IMR-90 (cell line): ENCODE data around the gene MOXD1. TPM values are rescaled to one million over a fixed set of nuclear protein-coding genes. Genes with fewer than 3 reads are reported as not detected.

ENCODE experiments used
- ATAC-seq: fragments of 200-7000 bp; cut with Tn5 transposase; 2 replicates; pipeline ENCODE4 v1.9.1; 2020; ENCODE audit warnings: low read depth, mild to moderate bottlenecking, moderate library complexity
- BruUV-seq: library from RNA; stranded (reverse); fragments of 400-500 nt; replicated peaks from 2 replicates; lab custom pipeline; 2021; lab: Mats Ljungman, UMichigan
- CTCF ChIA-PET: fragments of 300-600 bp; formaldehyde crosslinking; extraction: SDS; loops from one replicate; lab custom pipeline; 2021; ENCODE audit warnings: antibody characterized with exemption; lab: Yijun Ruan, JAX
- POLR2A ChIA-PET: fragments of 300-600 bp; sonication (Branson Sonifier 250); formaldehyde crosslinking; loops from one replicate; lab custom pipeline; 2022; ENCODE audit warnings: antibody characterized with exemption; ENCODE audit not compliant: unreplicated experiment; lab: Charles Lee
- DNase-seq: peaks from one replicate; pipeline ENCODE4 v3.0.0; 2013
- H2AFZ ChIP-seq: replicated peaks from 2 replicates; pipeline ENCODE3; 2013; ENCODE audit warnings: low read length, mild to moderate bottlenecking; ENCODE audit not compliant: poor library complexity
- H2AK5ac ChIP-seq: 2 replicates; pipeline ENCODE4 v1.6.1; 2013; ENCODE audit warnings: low read depth, low read length, inconsistent platforms
- H2AK9ac ChIP-seq: replicated peaks from 2 replicates; pipeline ENCODE3; 2013; ENCODE audit warnings: mild to moderate bottlenecking, low read depth, low read length, moderate library complexity; ENCODE audit not compliant: poor library complexity
- H2BK120ac ChIP-seq: 2 replicates; pipeline ENCODE4 v1.6.1; 2013; ENCODE audit warnings: low read depth, low read length, inconsistent platforms
- H2BK15ac ChIP-seq: 3 replicates; pipeline ENCODE4 v1.6.1; 2013; ENCODE audit warnings: low read depth, low read length, inconsistent platforms
- H2BK20ac ChIP-seq: 2 replicates; pipeline ENCODE4 v1.6.1; 2013; ENCODE audit warnings: low read depth, mild to moderate bottlenecking, inconsistent platforms, low read length, moderate library complexity
- H2BK5ac ChIP-seq: 2 replicates; pipeline ENCODE4 v1.6.1; 2013; ENCODE audit warnings: mild to moderate bottlenecking, low read depth, low read length, inconsistent platforms; ENCODE audit not compliant: poor library complexity, severe bottlenecking
- H3K14ac ChIP-seq: replicated peaks from 2 replicates; pipeline ENCODE4 v1.6.1; 2013; ENCODE audit warnings: low read depth, low read length, inconsistent platforms
- H3K18ac ChIP-seq: 2 replicates; pipeline ENCODE4 v1.6.1; 2013; ENCODE audit warnings: low read depth, low read length, control low read depth
- H3K23ac ChIP-seq: 2 replicates; pipeline ENCODE4 v1.6.1; 2013; ENCODE audit warnings: low read depth, low read length, inconsistent platforms
- H3K27ac ChIP-seq: 2 replicates; pipeline ENCODE4 v1.5.1; 2013; ENCODE audit warnings: mild to moderate bottlenecking, control low read depth, low read length; ENCODE audit not compliant: insufficient read depth
- H3K27me3 ChIP-seq: 2 replicates; pipeline ENCODE4 v1.6.1; 2013; ENCODE audit warnings: low read length; ENCODE audit not compliant: control insufficient read depth, insufficient read depth
- H3K36me3 ChIP-seq: 2 replicates; pipeline ENCODE4 v1.6.1; 2013; ENCODE audit warnings: low read length, mixed read lengths; ENCODE audit not compliant: control insufficient read depth, insufficient read depth
- H3K4ac ChIP-seq: 2 replicates; pipeline ENCODE4 v1.6.1; 2013; ENCODE audit warnings: low read depth, low read length, inconsistent platforms
- H3K4me1 ChIP-seq: 2 replicates; pipeline ENCODE4 v1.6.1; 2013; ENCODE audit warnings: low read length, mixed read lengths; ENCODE audit not compliant: control insufficient read depth, insufficient read depth
- H3K4me2 ChIP-seq: 2 replicates; pipeline ENCODE4 v1.6.1; 2013; ENCODE audit warnings: low read depth, mild to moderate bottlenecking, control low read depth, low read length, moderate library complexity
- H3K4me3 ChIP-seq: 2 replicates; pipeline ENCODE4 v1.5.1; 2013; ENCODE audit warnings: low read depth, mild to moderate bottlenecking, control low read depth, low read length, moderate library complexity; ENCODE audit not compliant: insufficient read depth
- H3K56ac ChIP-seq: 2 replicates; pipeline ENCODE4 v1.6.1; 2013; ENCODE audit warnings: low read length, inconsistent platforms; ENCODE audit not compliant: insufficient read depth; ENCODE audit errors: extremely low read depth
- H3K79me1 ChIP-seq, 2 experiments: 2 replicates each; pipeline ENCODE4 v1.6.1; 2013; ENCODE audit warnings: low read length in 2 of 2, inconsistent platforms in 1 of 2, low read depth in 1 of 2
- H3K9ac ChIP-seq: 2 replicates; pipeline ENCODE4 v1.6.1; 2013; ENCODE audit warnings: low read depth, low read length, control low read depth
- H3K9me1 ChIP-seq: 2 replicates; pipeline ENCODE4 v1.6.1; 2013; ENCODE audit warnings: low read length, inconsistent platforms; ENCODE audit not compliant: insufficient read depth
- H3K9me3 ChIP-seq: 2 replicates; pipeline ENCODE4 v1.6.1; 2013; ENCODE audit warnings: low read length; ENCODE audit not compliant: control insufficient read depth, insufficient read depth
- H4K20me1 ChIP-seq: 2 replicates; pipeline ENCODE4 v1.6.1; 2013; ENCODE audit warnings: low read length, inconsistent platforms; ENCODE audit not compliant: insufficient read depth
- H4K5ac ChIP-seq: 2 replicates; pipeline ENCODE4 v1.6.1; 2013; ENCODE audit warnings: mild to moderate bottlenecking, low read depth, low read length, control low read depth
- H4K8ac ChIP-seq, 2 experiments: 2 replicates each; pipeline ENCODE4 v1.6.1; 2013; ENCODE audit warnings: low read depth in 2 of 2, low read length in 2 of 2, control low read depth in 1 of 2, inconsistent platforms in 1 of 2
- H4K91ac ChIP-seq: 2 replicates; pipeline ENCODE4 v1.6.1; 2013; ENCODE audit warnings: low read depth, low read length, inconsistent platforms; ENCODE audit not compliant: insufficient read depth
- BHLHE40 ChIP-seq: fragments of 150-350 bp; IDR thresholded peaks from 2 replicates; pipeline ENCODE4 v1.6.1; 2016; ENCODE audit warnings: mild to moderate bottlenecking, low read depth, low read length
- CEBPB ChIP-seq: IDR thresholded peaks from 2 replicates; pipeline ENCODE4 v1.6.1; 2012; ENCODE audit warnings: low read depth, low read length, improper control_type of control experiment
- FOS ChIP-seq: fragments of 150-350 bp; IDR thresholded peaks from 2 replicates; pipeline ENCODE4 v1.6.1; 2016; ENCODE audit warnings: low read depth, low read length
- MAFK ChIP-seq: IDR thresholded peaks from 2 replicates; pipeline ENCODE4 v1.6.1; 2012; ENCODE audit warnings: low read depth, low read length, improper control_type of control experiment
- MXI1 ChIP-seq: IDR thresholded peaks from 2 replicates; pipeline ENCODE4 v1.6.1; 2012; ENCODE audit warnings: low read depth, mild to moderate bottlenecking, low read length, moderate library complexity, borderline replicate concordance
- NFE2L2 ChIP-seq: fragments of 150-350 bp; IDR thresholded peaks from 2 replicates; pipeline ENCODE4 v1.6.1; 2016; ENCODE audit warnings: low read depth, mild to moderate bottlenecking, low read length
- POLR2A ChIP-seq: IDR thresholded peaks from 2 replicates; pipeline ENCODE4 v1.6.1; 2012; ENCODE audit warnings: mild to moderate bottlenecking, low read depth, low read length
- RAD21 ChIP-seq: IDR thresholded peaks from 2 replicates; pipeline ENCODE4 v1.6.1; 2012; ENCODE audit warnings: low read length, improper control_type of control experiment
- RCOR1 ChIP-seq: IDR thresholded peaks from 2 replicates; pipeline ENCODE4 v1.6.1; 2012; ENCODE audit warnings: mild to moderate bottlenecking, low read length, improper control_type of control experiment; ENCODE audit not compliant: insufficient replicate concordance
- RFX5 ChIP-seq: IDR thresholded peaks from 2 replicates; pipeline ENCODE4 v1.8.0; 2012; ENCODE audit warnings: low read depth, mild to moderate bottlenecking, low read length, moderate library complexity
- SMC3 ChIP-seq: fragments of 150-350 bp; IDR thresholded peaks from 2 replicates; pipeline ENCODE4 v1.6.1; 2016; ENCODE audit warnings: low read depth, mild to moderate bottlenecking, antibody characterized with exemption, low read length, moderate library complexity
- WGBS, 2 experiments: methylation state at CpG; one replicate each; pipeline versions ENCODE4 v1.1.5 to v1.1.7; 2013; ENCODE audit warnings: missing lambda C conversion rate in 2 of 2; ENCODE audit not compliant: insufficient read length in 1 of 2; ENCODE audit errors: extremely low coverage in 2 of 2; 5-methylcytosine and 5-hydroxymethylcytosine counted together
- dilution Hi-C: fragments of 300-500 bp; cut with HindIII; formaldehyde crosslinking; loops from one replicate; pipeline ENCODE4 v1.14.3; 2018; ENCODE audit warnings: low sequenced_read_pairs; ENCODE audit not compliant: unreplicated experiment
- in situ Hi-C: fragments of 300-500 bp; cut with MboI; formaldehyde crosslinking; loops from 3 replicates; pipeline ENCODE4 v1.14.3; 2019; ENCODE audit warnings: low sequenced_read_pairs, inconsistent platforms, mixed read lengths
- intact Hi-C: fragments of 100-400 bp; cut with micrococcal nuclease; formaldehyde crosslinking; loops from 2 replicates; pipeline ENCODE4 v1.10.0; 2022
- polyA plus RNA-seq, 3 experiments: library from polyadenylated mRNA; depleted of rRNA; stranded (reverse); fragments of >200 nt; gene quantifications; 2 replicates each; pipeline ENCODE4 v1.2.3, GENCODE V29; 2012; ENCODE audit warnings: low replicate concordance in 1 of 3
- total RNA-seq: library from RNA; depleted of rRNA; stranded (reverse); fragments of >200 nt; gene quantifications from 2 replicates; pipeline ENCODE4 v1.2.3, GENCODE V29; 2012
- TF ChIP-seq, protein P1 (sequence below): conservative IDR thresholded peaks from 2 replicates; pipeline ENCODE4 v1.5.1; 2012; ENCODE audit warnings: mild to moderate bottlenecking, low read depth, low read length, improper control_type of control experiment
- TF ChIP-seq, protein P2 (sequence below): fragments of 150-350 bp; IDR thresholded peaks from 2 replicates; pipeline ENCODE4 v1.6.1; 2016; ENCODE audit warnings: low read depth, mild to moderate bottlenecking, low read length, moderate library complexity, borderline replicate concordance
- TF ChIP-seq, protein P3 (sequence below): fragments of 150-350 bp; IDR thresholded peaks from 2 replicates; pipeline ENCODE4 v1.6.1; 2017; ENCODE audit warnings: mild to moderate bottlenecking, antibody characterized with exemption, low read length, low read depth

MOXD1 gene
- total and polyA plus RNA-seq, 2 of the 4 experiments (the other 2 are of a cell fraction), result 10.0 to 19.4 TPM

DNA sequence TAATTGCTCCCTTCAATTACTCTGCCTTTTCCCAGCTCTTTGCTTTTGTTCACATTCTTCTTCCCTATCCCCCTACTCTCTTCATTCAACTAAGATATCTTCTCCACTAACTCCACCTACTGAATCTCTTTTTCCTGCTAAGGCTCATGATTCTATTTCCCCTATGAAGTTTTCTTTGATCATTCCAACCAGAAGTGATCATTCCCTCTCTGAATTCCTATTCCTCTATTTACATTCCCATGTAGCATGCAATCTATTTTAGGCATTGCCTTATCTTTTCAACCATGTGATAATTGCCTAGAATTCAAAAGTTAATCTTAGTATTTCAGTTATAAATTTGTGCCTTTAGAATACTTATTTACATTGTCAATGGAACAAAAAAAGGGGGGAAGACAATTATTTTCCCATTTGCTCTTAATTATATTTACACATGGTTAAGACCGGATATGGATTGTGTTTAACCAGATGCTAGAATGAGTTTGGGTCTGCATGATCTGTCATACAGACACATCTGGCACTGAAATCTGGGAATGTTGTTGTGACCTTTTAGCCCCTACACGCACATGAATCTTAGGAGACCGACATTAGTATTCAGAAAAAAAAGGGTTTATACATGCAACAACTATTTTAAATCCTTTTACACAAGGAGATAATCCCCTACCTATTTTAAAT lies 20.8 kb downstream of the MOXD1 start:
- no peak overlapping the region for H2AK9ac ChIP-seq
- H2BK15ac ChIP-seq, result no peak overlapping the region; the same call in 2 of the 3 replicates
- H2AFZ ChIP-seq, result no peak overlapping the region
- no CpG with 5 or more reads among the region's 3 CpGs for WGBS, 2 experiments
- no TSS peak for BruUV-seq
- intact Hi-C loops (no loop called here), dilution Hi-C loops (no loop called here), in situ Hi-C loops (no loop called here)
- no peaks in the 10 kb centered on the region for H4K20me1 ChIP-seq
- H3K27ac ChIP-seq, result no peak overlapping the region
- no peaks in the 10 kb centered on the region for H3K27me3 ChIP-seq
- peak overlapping the region; percentile 37; the same call in 1 of the 2 replicates for H4K91ac ChIP-seq
- peak overlapping the region; percentile 23; the same call in 1 of the 2 replicates for H3K56ac ChIP-seq
- peak overlapping the region; percentile 79; the same call in 1 of the 2 replicates for H2BK120ac ChIP-seq
- no peaks in the 10 kb centered on the region for H3K79me1 ChIP-seq
- ChIA-PET CTCF (no interaction called here), POLR2A (no interaction called here)
- no peaks in the 10 kb centered on the region for H3K9me1 ChIP-seq
- H3K4me2 ChIP-seq, result peak overlapping the region; percentile 79; the same call in 1 of the 2 replicates
- no peaks in the 10 kb centered on the region; the same call in 1 of the 2 replicates for H3K9me3 ChIP-seq
- peaks cover 3% of the 10 kb centered on the region; the same call in 1 of the 2 replicates for H3K4me1 ChIP-seq
- no peak overlapping the region for H3K23ac ChIP-seq
- H3K4me3 ChIP-seq, result no peak overlapping the region
- H4K5ac ChIP-seq, result peak overlapping the region; percentile 90; the same call in 1 of the 2 replicates
- H2AK5ac ChIP-seq, result peak overlapping the region; percentile 78; the same call in 1 of the 2 replicates
- H4K8ac ChIP-seq, result peak overlapping the region in 1 of 2 experiments; percentile 72; a peak in 1 of 4 replicates
- H2BK20ac ChIP-seq, result peak overlapping the region; percentile 71; the same call in 1 of the 2 replicates
- H3K4ac ChIP-seq, result peak overlapping the region; percentile 20; the same call in 1 of the 2 replicates
- no peak overlapping the region for H3K9ac ChIP-seq
- ATAC-seq (peak; percentile 79), DNase-seq (peak; percentile 59)
- peak overlapping the region; percentile 94 for H3K14ac ChIP-seq
- peak overlapping the region; percentile 98; the same call in 1 of the 2 replicates for H3K18ac ChIP-seq
- no peaks in the 10 kb centered on the region for H3K36me3 ChIP-seq
- H2BK5ac ChIP-seq, result peak overlapping the region; percentile 85
- no peak for TF ChIP-seq RFX5
- no peak for TF ChIP-seq NFE2L2
- TF ChIP-seq, protein P1, sequence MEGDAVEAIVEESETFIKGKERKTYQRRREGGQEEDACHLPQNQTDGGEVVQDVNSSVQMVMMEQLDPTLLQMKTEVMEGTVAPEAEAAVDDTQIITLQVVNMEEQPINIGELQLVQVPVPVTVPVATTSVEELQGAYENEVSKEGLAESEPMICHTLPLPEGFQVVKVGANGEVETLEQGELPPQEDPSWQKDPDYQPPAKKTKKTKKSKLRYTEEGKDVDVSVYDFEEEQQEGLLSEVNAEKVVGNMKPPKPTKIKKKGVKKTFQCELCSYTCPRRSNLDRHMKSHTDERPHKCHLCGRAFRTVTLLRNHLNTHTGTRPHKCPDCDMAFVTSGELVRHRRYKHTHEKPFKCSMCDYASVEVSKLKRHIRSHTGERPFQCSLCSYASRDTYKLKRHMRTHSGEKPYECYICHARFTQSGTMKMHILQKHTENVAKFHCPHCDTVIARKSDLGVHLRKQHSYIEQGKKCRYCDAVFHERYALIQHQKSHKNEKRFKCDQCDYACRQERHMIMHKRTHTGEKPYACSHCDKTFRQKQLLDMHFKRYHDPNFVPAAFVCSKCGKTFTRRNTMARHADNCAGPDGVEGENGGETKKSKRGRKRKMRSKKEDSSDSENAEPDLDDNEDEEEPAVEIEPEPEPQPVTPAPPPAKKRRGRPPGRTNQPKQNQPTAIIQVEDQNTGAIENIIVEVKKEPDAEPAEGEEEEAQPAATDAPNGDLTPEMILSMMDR, result no peak
- TF ChIP-seq POLR2A, result no peak
- no peak for TF ChIP-seq RCOR1
- TF ChIP-seq SMC3, result no peak
- TF ChIP-seq, protein P2, sequence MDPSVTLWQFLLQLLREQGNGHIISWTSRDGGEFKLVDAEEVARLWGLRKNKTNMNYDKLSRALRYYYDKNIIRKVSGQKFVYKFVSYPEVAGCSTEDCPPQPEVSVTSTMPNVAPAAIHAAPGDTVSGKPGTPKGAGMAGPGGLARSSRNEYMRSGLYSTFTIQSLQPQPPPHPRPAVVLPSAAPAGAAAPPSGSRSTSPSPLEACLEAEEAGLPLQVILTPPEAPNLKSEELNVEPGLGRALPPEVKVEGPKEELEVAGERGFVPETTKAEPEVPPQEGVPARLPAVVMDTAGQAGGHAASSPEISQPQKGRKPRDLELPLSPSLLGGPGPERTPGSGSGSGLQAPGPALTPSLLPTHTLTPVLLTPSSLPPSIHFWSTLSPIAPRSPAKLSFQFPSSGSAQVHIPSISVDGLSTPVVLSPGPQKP, result no peak
- TF ChIP-seq BHLHE40, result no peak
- TF ChIP-seq RAD21, result no peak
- TF ChIP-seq CEBPB, result no peak
- TF ChIP-seq FOS, result no peak
- TF ChIP-seq, protein P3, sequence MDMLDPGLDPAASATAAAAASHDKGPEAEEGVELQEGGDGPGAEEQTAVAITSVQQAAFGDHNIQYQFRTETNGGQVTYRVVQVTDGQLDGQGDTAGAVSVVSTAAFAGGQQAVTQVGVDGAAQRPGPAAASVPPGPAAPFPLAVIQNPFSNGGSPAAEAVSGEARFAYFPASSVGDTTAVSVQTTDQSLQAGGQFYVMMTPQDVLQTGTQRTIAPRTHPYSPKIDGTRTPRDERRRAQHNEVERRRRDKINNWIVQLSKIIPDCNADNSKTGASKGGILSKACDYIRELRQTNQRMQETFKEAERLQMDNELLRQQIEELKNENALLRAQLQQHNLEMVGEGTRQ, result no peak
- no peak for TF ChIP-seq MAFK
- no peak for TF ChIP-seq MXI1
